IMR-90 (cell line): ENCODE data around the gene METTL27. TPM values are rescaled to one million over a fixed set of nuclear protein-coding genes. Genes with fewer than 3 reads are reported as not detected.
"Not testable (repeated sequence)": the region's sequence is repeated elsewhere in the genome, so short reads cannot be mapped to it uniquely, and the experiment has no call there.

ENCODE experiments used
- ATAC-seq: fragments of 200-7000 bp; cut with Tn5 transposase; 2 replicates; pipeline ENCODE4 v1.9.1; 2020; ENCODE audit warnings: low read depth, mild to moderate bottlenecking, moderate library complexity
- BruUV-seq: library from RNA; stranded (reverse); fragments of 400-500 nt; replicated peaks from 2 replicates; lab custom pipeline; 2021; lab: Mats Ljungman, UMichigan
- CTCF ChIA-PET: fragments of 300-600 bp; formaldehyde crosslinking; extraction: SDS; loops from one replicate; lab custom pipeline; 2021; ENCODE audit warnings: antibody characterized with exemption; lab: Yijun Ruan, JAX
- POLR2A ChIA-PET: fragments of 300-600 bp; sonication (Branson Sonifier 250); formaldehyde crosslinking; loops from one replicate; lab custom pipeline; 2022; ENCODE audit warnings: antibody characterized with exemption; ENCODE audit not compliant: unreplicated experiment; lab: Charles Lee
- DNase-seq: peaks from one replicate; pipeline ENCODE4 v3.0.0; 2013
- H2AFZ ChIP-seq: replicated peaks from 2 replicates; pipeline ENCODE3; 2013; ENCODE audit warnings: low read length, mild to moderate bottlenecking; ENCODE audit not compliant: poor library complexity
- H2AK5ac ChIP-seq: 2 replicates; pipeline ENCODE4 v1.6.1; 2013; ENCODE audit warnings: low read depth, low read length, inconsistent platforms
- H2AK9ac ChIP-seq: replicated peaks from 2 replicates; pipeline ENCODE3; 2013; ENCODE audit warnings: mild to moderate bottlenecking, low read depth, low read length, moderate library complexity; ENCODE audit not compliant: poor library complexity
- H2BK120ac ChIP-seq: 2 replicates; pipeline ENCODE4 v1.6.1; 2013; ENCODE audit warnings: low read depth, low read length, inconsistent platforms
- H2BK15ac ChIP-seq: 3 replicates; pipeline ENCODE4 v1.6.1; 2013; ENCODE audit warnings: low read depth, low read length, inconsistent platforms
- H2BK20ac ChIP-seq: 2 replicates; pipeline ENCODE4 v1.6.1; 2013; ENCODE audit warnings: low read depth, mild to moderate bottlenecking, inconsistent platforms, low read length, moderate library complexity
- H2BK5ac ChIP-seq: 2 replicates; pipeline ENCODE4 v1.6.1; 2013; ENCODE audit warnings: mild to moderate bottlenecking, low read depth, low read length, inconsistent platforms; ENCODE audit not compliant: poor library complexity, severe bottlenecking
- H3K14ac ChIP-seq: replicated peaks from 2 replicates; pipeline ENCODE4 v1.6.1; 2013; ENCODE audit warnings: low read depth, low read length, inconsistent platforms
- H3K18ac ChIP-seq: 2 replicates; pipeline ENCODE4 v1.6.1; 2013; ENCODE audit warnings: low read depth, low read length, control low read depth
- H3K23ac ChIP-seq: 2 replicates; pipeline ENCODE4 v1.6.1; 2013; ENCODE audit warnings: low read depth, low read length, inconsistent platforms
- H3K27ac ChIP-seq: 2 replicates; pipeline ENCODE4 v1.5.1; 2013; ENCODE audit warnings: mild to moderate bottlenecking, control low read depth, low read length; ENCODE audit not compliant: insufficient read depth
- H3K27me3 ChIP-seq: 2 replicates; pipeline ENCODE4 v1.6.1; 2013; ENCODE audit warnings: low read length; ENCODE audit not compliant: control insufficient read depth, insufficient read depth
- H3K36me3 ChIP-seq: 2 replicates; pipeline ENCODE4 v1.6.1; 2013; ENCODE audit warnings: low read length, mixed read lengths; ENCODE audit not compliant: control insufficient read depth, insufficient read depth
- H3K4ac ChIP-seq: 2 replicates; pipeline ENCODE4 v1.6.1; 2013; ENCODE audit warnings: low read depth, low read length, inconsistent platforms
- H3K4me1 ChIP-seq: 2 replicates; pipeline ENCODE4 v1.6.1; 2013; ENCODE audit warnings: low read length, mixed read lengths; ENCODE audit not compliant: control insufficient read depth, insufficient read depth
- H3K4me2 ChIP-seq: 2 replicates; pipeline ENCODE4 v1.6.1; 2013; ENCODE audit warnings: low read depth, mild to moderate bottlenecking, control low read depth, low read length, moderate library complexity
- H3K4me3 ChIP-seq: 2 replicates; pipeline ENCODE4 v1.5.1; 2013; ENCODE audit warnings: low read depth, mild to moderate bottlenecking, control low read depth, low read length, moderate library complexity; ENCODE audit not compliant: insufficient read depth
- H3K56ac ChIP-seq: 2 replicates; pipeline ENCODE4 v1.6.1; 2013; ENCODE audit warnings: low read length, inconsistent platforms; ENCODE audit not compliant: insufficient read depth; ENCODE audit errors: extremely low read depth
- H3K79me1 ChIP-seq, 2 experiments: 2 replicates each; pipeline ENCODE4 v1.6.1; 2013; ENCODE audit warnings: low read length in 2 of 2, inconsistent platforms in 1 of 2, low read depth in 1 of 2
- H3K9ac ChIP-seq: 2 replicates; pipeline ENCODE4 v1.6.1; 2013; ENCODE audit warnings: low read depth, low read length, control low read depth
- H3K9me1 ChIP-seq: 2 replicates; pipeline ENCODE4 v1.6.1; 2013; ENCODE audit warnings: low read length, inconsistent platforms; ENCODE audit not compliant: insufficient read depth
- H3K9me3 ChIP-seq: 2 replicates; pipeline ENCODE4 v1.6.1; 2013; ENCODE audit warnings: low read length; ENCODE audit not compliant: control insufficient read depth, insufficient read depth
- H4K20me1 ChIP-seq: 2 replicates; pipeline ENCODE4 v1.6.1; 2013; ENCODE audit warnings: low read length, inconsistent platforms; ENCODE audit not compliant: insufficient read depth
- H4K5ac ChIP-seq: 2 replicates; pipeline ENCODE4 v1.6.1; 2013; ENCODE audit warnings: mild to moderate bottlenecking, low read depth, low read length, control low read depth
- H4K8ac ChIP-seq, 2 experiments: 2 replicates each; pipeline ENCODE4 v1.6.1; 2013; ENCODE audit warnings: low read depth in 2 of 2, low read length in 2 of 2, control low read depth in 1 of 2, inconsistent platforms in 1 of 2
- H4K91ac ChIP-seq: 2 replicates; pipeline ENCODE4 v1.6.1; 2013; ENCODE audit warnings: low read depth, low read length, inconsistent platforms; ENCODE audit not compliant: insufficient read depth
- WGBS, 2 experiments: methylation state at CpG; one replicate each; pipeline versions ENCODE4 v1.1.5 to v1.1.7; 2013; ENCODE audit warnings: missing lambda C conversion rate in 2 of 2; ENCODE audit not compliant: insufficient read length in 1 of 2; ENCODE audit errors: extremely low coverage in 2 of 2; 5-methylcytosine and 5-hydroxymethylcytosine counted together
- dilution Hi-C: fragments of 300-500 bp; cut with HindIII; formaldehyde crosslinking; loops from one replicate; pipeline ENCODE4 v1.14.3; 2018; ENCODE audit warnings: low sequenced_read_pairs; ENCODE audit not compliant: unreplicated experiment
- in situ Hi-C: fragments of 300-500 bp; cut with MboI; formaldehyde crosslinking; loops from 3 replicates; pipeline ENCODE4 v1.14.3; 2019; ENCODE audit warnings: low sequenced_read_pairs, inconsistent platforms, mixed read lengths
- intact Hi-C: fragments of 100-400 bp; cut with micrococcal nuclease; formaldehyde crosslinking; loops from 2 replicates; pipeline ENCODE4 v1.10.0; 2022
- polyA plus RNA-seq, 3 experiments: library from polyadenylated mRNA; depleted of rRNA; stranded (reverse); fragments of >200 nt; gene quantifications; 2 replicates each; pipeline ENCODE4 v1.2.3, GENCODE V29; 2012; ENCODE audit warnings: low replicate concordance in 1 of 3
- total RNA-seq: library from RNA; depleted of rRNA; stranded (reverse); fragments of >200 nt; gene quantifications from 2 replicates; pipeline ENCODE4 v1.2.3, GENCODE V29; 2012

Gene METTL27
- total and polyA plus RNA-seq, 2 of the 4 experiments (the other 2 are of a cell fraction) = 2.3 to 4.3 TPM

DNA sequence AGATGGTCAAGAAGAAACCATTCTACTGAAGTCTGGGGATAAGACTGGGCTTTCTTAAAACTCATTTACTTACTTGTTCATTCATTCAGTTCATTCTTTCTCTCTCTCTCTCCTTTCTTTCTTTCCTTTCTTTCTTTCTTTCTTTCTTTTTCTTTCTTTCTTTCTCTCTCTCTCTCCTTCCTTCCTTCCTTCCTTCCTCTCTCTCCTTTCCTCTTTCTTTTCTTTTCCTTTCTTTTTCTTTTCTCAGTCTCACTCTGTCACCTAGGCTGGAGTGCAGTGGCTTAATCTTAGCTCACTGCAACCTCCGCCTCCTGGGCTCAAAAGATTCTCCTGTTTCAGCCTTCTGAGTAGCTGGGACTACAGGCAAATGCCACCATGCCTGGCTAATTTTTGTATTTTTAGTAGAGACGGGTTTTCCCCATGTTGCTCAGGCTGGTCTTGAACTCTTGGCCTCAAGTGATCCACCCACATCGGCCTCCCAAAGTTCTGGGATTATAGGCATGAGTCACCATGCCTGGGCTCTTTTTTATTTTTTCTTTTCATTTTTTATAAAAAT lies 42.6 kb upstream of the METTL27 start:
- H3K14ac ChIP-seq, DNase-seq, H4K5ac ChIP-seq, H3K9ac ChIP-seq, H4K20me1 ChIP-seq, dilution Hi-C loops, H2BK20ac ChIP-seq, H3K18ac ChIP-seq, H2BK120ac ChIP-seq, H4K91ac ChIP-seq, CTCF ChIA-PET, H3K79me1 ChIP-seq, intact Hi-C loops, POLR2A ChIA-PET, H3K36me3 ChIP-seq, in situ Hi-C loops, H2AFZ ChIP-seq, H2BK5ac ChIP-seq, H3K4me3 ChIP-seq, BruUV-seq, H3K27ac ChIP-seq, ATAC-seq, H3K9me3 ChIP-seq, H3K56ac ChIP-seq, H3K9me1 ChIP-seq, H2AK5ac ChIP-seq, H3K23ac ChIP-seq, H4K8ac ChIP-seq, H2BK15ac ChIP-seq, H3K4ac ChIP-seq, H3K27me3 ChIP-seq, H2AK9ac ChIP-seq, H3K4me2 ChIP-seq: not testable (repeated sequence)
- peaks cover 25% of the 10 kb centered on the region for H3K4me1 ChIP-seq
- WGBS, 2 experiments = 100% methylated on average over 2 of the region's 3 CpGs; no CpG with 5 or more reads in 1 of the 2 experiments
